ENCODE data around the gene WDFY1.

The WDFY1 gene

DNA sequence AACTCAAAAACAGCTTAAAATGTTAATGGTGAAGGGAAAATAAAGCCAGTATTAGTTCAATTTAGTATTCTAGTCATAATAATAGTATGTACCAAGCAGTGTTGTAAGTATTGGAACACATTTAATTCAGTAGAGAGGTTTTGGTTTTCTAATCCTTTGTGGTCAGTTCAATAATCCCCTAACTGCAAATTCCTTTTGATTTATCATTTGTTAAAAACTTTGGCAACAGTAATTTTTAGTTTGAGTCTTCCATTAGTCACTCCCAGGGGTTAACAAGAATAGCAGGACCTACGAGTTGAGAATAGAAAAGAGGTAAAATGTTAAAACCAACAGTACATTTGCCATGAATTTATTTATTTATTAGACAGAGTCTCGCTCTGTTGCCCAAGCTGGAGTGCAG lies 22.8 kb upstream of the WDFY1 start:
- no peak for TF ChIP-seq ESRRG (CRISPR knock-in tag; IDR thresholded peaks at IDR 0.05)
- no peak for TF ChIP-seq TOX (CRISPR knock-in tag; IDR thresholded peaks at IDR 0.05; ENCODE audit: borderline replicate concordance)
- TF ChIP-seq BACH2 (CRISPR knock-in tag; IDR thresholded peaks at IDR 0.05; ENCODE audit: borderline replicate concordance) = no peak
- no peak for TF ChIP-seq PPARA (CRISPR knock-in tag; IDR thresholded peaks at IDR 0.05; ENCODE audit: borderline replicate concordance)
- TF ChIP-seq, protein P1, sequence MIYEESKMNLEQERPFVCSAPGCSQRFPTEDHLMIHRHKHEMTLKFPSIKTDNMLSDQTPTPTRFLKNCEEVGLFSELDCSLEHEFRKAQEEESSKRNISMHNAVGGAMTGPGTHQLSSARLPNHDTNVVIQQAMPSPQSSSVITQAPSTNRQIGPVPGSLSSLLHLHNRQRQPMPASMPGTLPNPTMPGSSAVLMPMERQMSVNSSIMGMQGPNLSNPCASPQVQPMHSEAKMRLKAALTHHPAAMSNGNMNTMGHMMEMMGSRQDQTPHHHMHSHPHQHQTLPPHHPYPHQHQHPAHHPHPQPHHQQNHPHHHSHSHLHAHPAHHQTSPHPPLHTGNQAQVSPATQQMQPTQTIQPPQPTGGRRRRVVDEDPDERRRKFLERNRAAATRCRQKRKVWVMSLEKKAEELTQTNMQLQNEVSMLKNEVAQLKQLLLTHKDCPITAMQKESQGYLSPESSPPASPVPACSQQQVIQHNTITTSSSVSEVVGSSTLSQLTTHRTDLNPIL (CRISPR knock-in tag; IDR thresholded peaks at IDR 0.05; ENCODE audit: low read depth) = no peak
- no peak for TF ChIP-seq TCF4 (CRISPR knock-in tag; IDR thresholded peaks at IDR 0.05; ENCODE audit: borderline replicate concordance)
- no peak for TF ChIP-seq ZC3H10 (CRISPR knock-in tag; IDR thresholded peaks at IDR 0.05)
- no peak for TF ChIP-seq ZNF8 (CRISPR knock-in tag; IDR thresholded peaks at IDR 0.05)
- TF ChIP-seq ARNTL (CRISPR knock-in tag; IDR thresholded peaks at IDR 0.05; ENCODE audit: borderline replicate concordance, low read depth) = no peak
- TF ChIP-seq SNAI2 (CRISPR knock-in tag; IDR thresholded peaks at IDR 0.05) = no peak
- TF ChIP-seq, protein P2, sequence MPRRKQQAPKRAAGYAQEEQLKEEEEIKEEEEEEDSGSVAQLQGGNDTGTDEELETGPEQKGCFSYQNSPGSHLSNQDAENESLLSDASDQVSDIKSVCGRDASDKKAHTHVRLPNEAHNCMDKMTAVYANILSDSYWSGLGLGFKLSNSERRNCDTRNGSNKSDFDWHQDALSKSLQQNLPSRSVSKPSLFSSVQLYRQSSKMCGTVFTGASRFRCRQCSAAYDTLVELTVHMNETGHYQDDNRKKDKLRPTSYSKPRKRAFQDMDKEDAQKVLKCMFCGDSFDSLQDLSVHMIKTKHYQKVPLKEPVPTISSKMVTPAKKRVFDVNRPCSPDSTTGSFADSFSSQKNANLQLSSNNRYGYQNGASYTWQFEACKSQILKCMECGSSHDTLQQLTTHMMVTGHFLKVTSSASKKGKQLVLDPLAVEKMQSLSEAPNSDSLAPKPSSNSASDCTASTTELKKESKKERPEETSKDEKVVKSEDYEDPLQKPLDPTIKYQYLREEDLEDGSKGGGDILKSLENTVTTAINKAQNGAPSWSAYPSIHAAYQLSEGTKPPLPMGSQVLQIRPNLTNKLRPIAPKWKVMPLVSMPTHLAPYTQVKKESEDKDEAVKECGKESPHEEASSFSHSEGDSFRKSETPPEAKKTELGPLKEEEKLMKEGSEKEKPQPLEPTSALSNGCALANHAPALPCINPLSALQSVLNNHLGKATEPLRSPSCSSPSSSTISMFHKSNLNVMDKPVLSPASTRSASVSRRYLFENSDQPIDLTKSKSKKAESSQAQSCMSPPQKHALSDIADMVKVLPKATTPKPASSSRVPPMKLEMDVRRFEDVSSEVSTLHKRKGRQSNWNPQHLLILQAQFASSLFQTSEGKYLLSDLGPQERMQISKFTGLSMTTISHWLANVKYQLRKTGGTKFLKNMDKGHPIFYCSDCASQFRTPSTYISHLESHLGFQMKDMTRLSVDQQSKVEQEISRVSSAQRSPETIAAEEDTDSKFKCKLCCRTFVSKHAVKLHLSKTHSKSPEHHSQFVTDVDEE (CRISPR knock-in tag; IDR thresholded peaks at IDR 0.05) = no peak
- no peak for TF ChIP-seq OSR1 (CRISPR knock-in tag; IDR thresholded peaks at IDR 0.05)
- no peak for TF ChIP-seq ISL1 (CRISPR knock-in tag; IDR thresholded peaks at IDR 0.05)
- TF ChIP-seq ZFP30 (CRISPR knock-in tag; IDR thresholded peaks at IDR 0.05) = no peak
- TF ChIP-seq RARB (CRISPR knock-in tag; IDR thresholded peaks at IDR 0.05) = no peak
- TF ChIP-seq ZFP3 (CRISPR knock-in tag; IDR thresholded peaks at IDR 0.05) = no peak
- TF ChIP-seq GLIS3 (CRISPR knock-in tag; IDR thresholded peaks at IDR 0.05) = no peak
- TF ChIP-seq, protein P3, sequence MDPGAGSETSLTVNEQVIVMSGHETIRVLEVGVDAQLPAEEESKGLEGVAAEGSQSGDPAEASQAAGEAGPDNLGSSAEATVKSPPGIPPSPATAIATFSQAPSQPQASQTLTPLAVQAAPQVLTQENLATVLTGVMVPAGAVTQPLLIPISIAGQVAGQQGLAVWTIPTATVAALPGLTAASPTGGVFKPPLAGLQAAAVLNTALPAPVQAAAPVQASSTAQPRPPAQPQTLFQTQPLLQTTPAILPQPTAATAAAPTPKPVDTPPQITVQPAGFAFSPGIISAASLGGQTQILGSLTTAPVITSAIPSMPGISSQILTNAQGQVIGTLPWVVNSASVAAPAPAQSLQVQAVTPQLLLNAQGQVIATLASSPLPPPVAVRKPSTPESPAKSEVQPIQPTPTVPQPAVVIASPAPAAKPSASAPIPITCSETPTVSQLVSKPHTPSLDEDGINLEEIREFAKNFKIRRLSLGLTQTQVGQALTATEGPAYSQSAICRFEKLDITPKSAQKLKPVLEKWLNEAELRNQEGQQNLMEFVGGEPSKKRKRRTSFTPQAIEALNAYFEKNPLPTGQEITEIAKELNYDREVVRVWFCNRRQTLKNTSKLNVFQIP (CRISPR knock-in tag; IDR thresholded peaks at IDR 0.05; ENCODE audit: borderline replicate concordance, low read depth) = no peak
- TF ChIP-seq CSDC2 (CRISPR knock-in tag; IDR thresholded peaks at IDR 0.05) = no peak
- ATAC-seq = no peak

DNA sequence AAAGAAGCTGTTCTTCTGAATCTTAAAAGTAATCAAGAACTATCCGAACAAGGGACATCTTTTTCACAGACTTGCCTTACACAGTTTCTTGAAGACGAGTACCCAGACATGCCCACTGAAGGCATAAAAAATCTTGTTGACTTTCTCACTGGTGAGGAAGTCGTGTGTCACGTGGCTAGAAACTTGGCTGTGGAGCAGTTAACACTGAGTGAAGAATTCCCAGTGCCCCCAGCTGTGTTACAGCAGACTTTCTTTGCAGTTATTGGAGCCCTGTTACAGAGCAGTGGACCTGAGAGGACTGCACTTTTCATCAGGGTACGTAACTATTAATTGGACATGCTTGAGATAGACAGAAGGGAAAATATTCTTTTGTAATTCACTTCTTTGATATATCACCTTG lies 14.6 kb upstream of the WDFY1 start:
- TF ChIP-seq, protein P1 (CRISPR knock-in tag; IDR thresholded peaks at IDR 0.05; ENCODE audit: low read depth) = no peak
- TF ChIP-seq RARB (CRISPR knock-in tag; IDR thresholded peaks at IDR 0.05) (no peak), PPARA (CRISPR knock-in tag; IDR thresholded peaks at IDR 0.05; ENCODE audit: borderline replicate concordance) (no peak), ZFP3 (CRISPR knock-in tag; IDR thresholded peaks at IDR 0.05) (no peak), ESRRG (CRISPR knock-in tag; IDR thresholded peaks at IDR 0.05) (no peak), TCF4 (CRISPR knock-in tag; IDR thresholded peaks at IDR 0.05; ENCODE audit: borderline replicate concordance) (no peak), BACH2 (CRISPR knock-in tag; IDR thresholded peaks at IDR 0.05; ENCODE audit: borderline replicate concordance) (no peak)
- TF ChIP-seq, protein P2 (CRISPR knock-in tag; IDR thresholded peaks at IDR 0.05) = no peak
- no peak for ATAC-seq

Measured in SK-N-SH treated with all-trans-retinoic acid at 6 μM for 48 hours (cell line).